A673 (cell line): ENCODE data around the gene FAM50B.

Experiments used
- CTCF ChIP-seq: fragments of 300-800, 200-600 bp; sonication (generic); conservative IDR thresholded peaks from 2 replicates; pipeline ENCODE4 v1.5.1; 2017; ENCODE audit warnings: low read depth, mild to moderate bottlenecking, antibody characterized with exemption, low read length, moderate library complexity, mixed read lengths
- EZH2 ChIP-seq: fragments of 200-600 bp; sonication (generic); IDR thresholded peaks from 2 replicates; pipeline ENCODE4 v1.6.1; 2017; ENCODE audit warnings: borderline replicate concordance, low read depth, mild to moderate bottlenecking, mixed read lengths, antibody characterized with exemption, low read length; ENCODE audit not compliant: poor library complexity, severe bottlenecking

DNA sequence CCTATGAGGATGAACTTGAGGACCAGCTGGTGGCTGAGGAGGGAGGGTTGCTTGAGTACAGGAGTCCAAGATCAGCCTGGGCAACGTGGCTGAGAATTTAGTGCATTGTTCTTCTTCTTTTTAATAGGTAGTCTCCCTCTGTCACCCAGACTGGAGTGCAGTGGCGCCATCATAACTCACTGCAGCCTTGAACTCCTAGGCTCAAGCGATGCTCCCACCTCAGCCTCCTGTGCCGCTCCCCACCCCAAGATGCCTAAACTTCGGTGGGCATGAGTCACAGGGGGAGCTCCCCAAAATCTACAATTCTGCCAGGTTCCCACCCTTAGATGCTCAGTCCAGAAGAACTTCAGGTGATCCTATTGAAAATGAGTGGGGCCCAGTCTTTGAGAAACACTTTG is 21.4 kb downstream of the FAM50B start:
- TF ChIP-seq CTCF (no peak), EZH2 (no peak)
